Thyroid gland (tissue), 4 donors: Measurements from ENCODE around the gene MRPS9. TPM values are rescaled to one million over a fixed set of nuclear protein-coding genes. Genes with fewer than 3 reads are reported as not detected.

Source experiments
- DNase-seq, 2 donors: peaks; one replicate each; pipeline ENCODE4 v3.0.0-alpha.2; 2019
- H3K27ac ChIP-seq, 3 donors: fragments of 200-600 bp; sonication (generic); 1 replicate in 2 of 3; 2 replicates in 1 of 3; pipeline ENCODE4 v1.5.1; 2016 to 2019; ENCODE audit warnings: mild to moderate bottlenecking in 1 of 3, moderate library complexity in 1 of 3
- H3K27me3 ChIP-seq: fragments of 200-600 bp; sonication (generic); one replicate; pipeline ENCODE4 v1.5.1; 2019
- H3K36me3 ChIP-seq, 2 donors: fragments of 200-600 bp; sonication (generic); one replicate each; pipeline ENCODE4 v1.5.1; 2016 to 2019
- H3K4me1 ChIP-seq, 2 donors: fragments of 200-600 bp; sonication (generic); one replicate each; pipeline ENCODE4 v1.5.1; 2017 to 2019
- H3K4me3 ChIP-seq, 3 donors: fragments of 200-600 bp; sonication (generic); replicated peaks in 1 of 3; 1 replicate in 2 of 3; 2 replicates in 1 of 3; pipeline ENCODE4 v1.5.1; 2016; ENCODE audit warnings: mild to moderate bottlenecking in 1 of 3
- H3K9me3 ChIP-seq: fragments of 200-600 bp; sonication (generic); one replicate; pipeline ENCODE4 v1.5.1; 2017
- POLR2A ChIP-seq, 2 donors: fragments of 450-650 bp; IDR thresholded peaks; one replicate each; pipeline ENCODE4 v1.6.1; 2017; ENCODE audit warnings: antibody characterized with exemption in 2 of 2, mild to moderate bottlenecking in 2 of 2, moderate library complexity in 1 of 2
- WGBS, 2 donors: methylation state at CpG; one replicate each; pipeline ENCODE4 v1.1.5; 2017; 5-methylcytosine and 5-hydroxymethylcytosine counted together
- intact Hi-C: fragments of 100-400 bp; cut with DNase I; formaldehyde crosslinking; loops from one replicate; pipeline ENCODE4 v1.15.1; 2023
- total RNA-seq, 4 donors: library from RNA; depleted of rRNA; stranded (reverse); fragments of >200 nt; gene quantifications; one replicate each; pipeline ENCODE4 v1.2.3, GENCODE V29; 2016
- TF ChIP-seq, protein P1 (sequence below), 6 experiments: fragments of 200-600 bp in 3 of 6; fragments of 450-650 bp in 3 of 6; sonication (generic) in 3 of 6; IDR thresholded peaks; one replicate each; pipeline ENCODE4 v1.5.1; 2016 to 2019; ENCODE audit warnings: antibody characterized with exemption in 6 of 6, mild to moderate bottlenecking in 2 of 6, inconsistent platforms in 1 of 6, moderate library complexity in 1 of 6

MRPS9 gene
- total RNA-seq, 4 donors from 2014 or later, result 20.1 to 26.5 (median 21.5) TPM

DNA sequence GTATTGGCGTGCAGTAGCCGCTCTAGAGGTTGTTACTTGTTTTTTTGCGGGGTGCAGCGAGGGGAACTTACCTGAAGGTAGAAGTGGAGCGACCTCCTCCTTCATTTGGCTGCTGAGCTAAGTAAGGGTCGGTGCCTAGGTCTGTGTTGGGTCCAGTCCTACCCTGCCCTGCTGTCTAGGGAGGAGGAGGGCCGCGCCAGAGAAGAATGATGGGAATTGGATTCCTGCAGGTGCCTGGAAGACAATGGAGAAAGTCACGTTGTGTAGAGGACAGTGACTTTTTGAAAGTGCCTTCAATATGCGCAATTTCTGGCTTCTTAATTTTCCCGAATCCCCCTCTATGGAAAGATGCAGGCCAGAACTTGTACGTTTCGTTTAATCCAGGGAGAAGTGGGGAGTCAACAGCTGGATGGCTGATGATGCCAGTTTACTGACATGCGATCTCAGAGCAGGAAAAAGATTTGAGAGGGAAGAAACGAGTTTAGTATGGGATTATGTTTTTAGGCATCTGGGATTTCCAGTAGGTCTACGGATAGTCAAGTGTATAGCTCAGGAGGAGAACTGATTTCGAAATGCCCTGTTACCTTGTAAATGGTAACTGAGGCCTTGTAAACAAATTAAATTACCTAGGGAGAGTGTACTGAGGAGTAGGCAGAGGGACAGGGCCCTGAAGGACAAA, 653 bp downstream of the MRPS9 start:
- peaks cover 7 to 14% of the 10 kb centered on the region in 2 donors for H3K4me1 ChIP-seq
- H3K27me3 ChIP-seq, result no peaks in the 10 kb centered on the region
- H3K27ac ChIP-seq, result peak overlapping the region in 2 of 3 donors; percentile 62 to 82
- 6 to 7% methylated on average over 17 of the region's 17 CpGs for WGBS, 2 donors
- H3K4me3 ChIP-seq, result peak overlapping the region; percentile 34 to 96 (median 86)
- no peak for DNase-seq
- no peaks in the 10 kb centered on the region for H3K9me3 ChIP-seq
- intact Hi-C loops, result no loop called here
- no peaks in the 10 kb centered on the region for H3K36me3 ChIP-seq
- TF ChIP-seq, protein P1, sequence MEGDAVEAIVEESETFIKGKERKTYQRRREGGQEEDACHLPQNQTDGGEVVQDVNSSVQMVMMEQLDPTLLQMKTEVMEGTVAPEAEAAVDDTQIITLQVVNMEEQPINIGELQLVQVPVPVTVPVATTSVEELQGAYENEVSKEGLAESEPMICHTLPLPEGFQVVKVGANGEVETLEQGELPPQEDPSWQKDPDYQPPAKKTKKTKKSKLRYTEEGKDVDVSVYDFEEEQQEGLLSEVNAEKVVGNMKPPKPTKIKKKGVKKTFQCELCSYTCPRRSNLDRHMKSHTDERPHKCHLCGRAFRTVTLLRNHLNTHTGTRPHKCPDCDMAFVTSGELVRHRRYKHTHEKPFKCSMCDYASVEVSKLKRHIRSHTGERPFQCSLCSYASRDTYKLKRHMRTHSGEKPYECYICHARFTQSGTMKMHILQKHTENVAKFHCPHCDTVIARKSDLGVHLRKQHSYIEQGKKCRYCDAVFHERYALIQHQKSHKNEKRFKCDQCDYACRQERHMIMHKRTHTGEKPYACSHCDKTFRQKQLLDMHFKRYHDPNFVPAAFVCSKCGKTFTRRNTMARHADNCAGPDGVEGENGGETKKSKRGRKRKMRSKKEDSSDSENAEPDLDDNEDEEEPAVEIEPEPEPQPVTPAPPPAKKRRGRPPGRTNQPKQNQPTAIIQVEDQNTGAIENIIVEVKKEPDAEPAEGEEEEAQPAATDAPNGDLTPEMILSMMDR (IDR thresholded peaks at IDR 0.05), result no peak
- no peak for TF ChIP-seq POLR2A (IDR thresholded peaks at IDR 0.05)

- intact Hi-C loops, result no loop called here
Measured at GRCh38 chr2:105039559-105039958, 1.7 kb downstream of the MRPS9 start.

GRCh38 chr2:105042189-105042588, 4.3 kb downstream of the MRPS9 start:
- H3K36me3 ChIP-seq, result no peaks in the 10 kb centered on the region
- H3K27me3 ChIP-seq, result no peaks in the 10 kb centered on the region
- H3K27ac ChIP-seq, result no peak overlapping the region
- intact Hi-C loops, result no loop called here
- no peak for TF ChIP-seq POLR2A (IDR thresholded peaks at IDR 0.05)
- TF ChIP-seq, protein P1 (IDR thresholded peaks at IDR 0.05), result no peak
- H3K4me1 ChIP-seq, result peaks cover 5 to 9% of the 10 kb centered on the region in 2 donors
- no peaks in the 10 kb centered on the region for H3K9me3 ChIP-seq
- H3K4me3 ChIP-seq, result no peak overlapping the region
- no peak for DNase-seq
- 64 to 70% methylated on average over 2 of the region's 2 CpGs for WGBS, 2 donors

More at GRCh38 chr2:105039559-105039958, 1.7 kb downstream of the MRPS9 start:
- Histone ChIP-seq H3K27ac (no peak overlapping the region), H3K4me1 (peaks cover 7 to 14% of the 10 kb centered on the region in 2 donors), H3K36me3 (no peaks in the 10 kb centered on the region), H3K4me3 (no peak overlapping the region), H3K27me3 (no peaks in the 10 kb centered on the region), H3K9me3 (no peaks in the 10 kb centered on the region)
- no peak for DNase-seq
- no peak for TF ChIP-seq POLR2A (IDR thresholded peaks at IDR 0.05)
- TF ChIP-seq, protein P1 (IDR thresholded peaks at IDR 0.05), result no peak

GRCh38 chr2:105052773-105053172, 14.9 kb downstream of the MRPS9 start:
- intact Hi-C loops, result no loop called here
- Histone ChIP-seq H3K27me3 (no peaks in the 10 kb centered on the region), H3K9me3 (no peaks in the 10 kb centered on the region), H3K27ac (no peak overlapping the region), H3K36me3 (peaks cover 0 to 8% of the 10 kb centered on the region in 2 donors), H3K4me1 (peaks cover 9 to 10% of the 10 kb centered on the region in 2 donors), H3K4me3 (no peak overlapping the region)
- no peak for TF ChIP-seq POLR2A (IDR thresholded peaks at IDR 0.05)
- TF ChIP-seq, protein P1 (IDR thresholded peaks at IDR 0.05), result no peak
- WGBS, 2 donors, result 94 to 97% methylated on average over 1 of the region's 1 CpG
- peak in 1 of 2 donors; percentile 36 for DNase-seq

DNA sequence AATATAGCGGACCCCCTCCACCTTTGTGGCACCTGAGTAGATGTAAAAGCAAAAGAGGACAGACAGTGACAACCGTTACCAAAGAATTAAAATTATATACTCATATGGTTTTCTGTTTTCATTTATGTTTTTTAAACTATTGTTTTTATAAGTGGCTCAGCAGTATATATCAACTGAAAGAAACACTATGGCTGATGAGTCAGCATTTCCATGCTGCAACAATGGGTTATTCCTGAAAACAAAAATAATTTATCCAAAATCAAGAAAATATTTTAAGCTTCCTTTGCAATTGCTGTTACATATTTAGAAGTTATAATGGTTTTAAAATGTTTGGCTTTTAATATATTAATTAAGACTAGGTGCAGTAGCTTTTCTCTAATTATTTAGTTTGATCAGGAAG, 17.7 kb downstream of the MRPS9 start:
- peaks cover 0 to 4% of the 10 kb centered on the region in 2 donors for H3K36me3 ChIP-seq
- no peak overlapping the region for H3K4me3 ChIP-seq
- no peaks in the 10 kb centered on the region for H3K9me3 ChIP-seq
- H3K27ac ChIP-seq, result no peak overlapping the region
- H3K4me1 ChIP-seq, result peaks cover 9 to 13% of the 10 kb centered on the region in 2 donors
- intact Hi-C loops, result no loop called here
- no peak for DNase-seq
- H3K27me3 ChIP-seq, result no peaks in the 10 kb centered on the region
- TF ChIP-seq POLR2A (IDR thresholded peaks at IDR 0.05), result no peak
- TF ChIP-seq, protein P1 (IDR thresholded peaks at IDR 0.05), result no peak
- 79 to 98% methylated on average over 2 of the region's 2 CpGs for WGBS, 2 donors
